Measurements from ENCODE around the gene GPR3. TPM values are rescaled to one million over a fixed set of nuclear protein-coding genes. Genes with fewer than 3 reads are reported as not detected.
A peak's percentile ranks its signal among the peaks of the same experiment; 100 is the strongest.

GPR3 gene
- total and polyA plus RNA-seq, 2 of the 13 experiments (the other 11 are each of a cell fraction or from before 2014, with no cell fraction given): 1.00 to 2.6 TPM

- 93% methylated on average over 27 of the region's 37 CpGs for WGBS (ENCODE audit: low lambda C conversion rate)
- no peaks in the 10 kb centered on the region for H3K79me2 ChIP-seq (ENCODE audit: insufficient read depth, low read length)
- TF ChIP-seq ZBTB33 (CRISPR knock-in tag; IDR thresholded peaks at IDR 0.05) (peak; percentile 98), TCF12 (IDR thresholded peaks at IDR 0.05) (no peak), TCF12 (CRISPR knock-in tag; IDR thresholded peaks at IDR 0.05) (no peak), AGO2 (optimal IDR thresholded peaks at IDR 0.05; ENCODE audit: low read depth, low read length) (no peak), ZBTB38 (CRISPR knock-in tag; IDR thresholded peaks at IDR 0.05) (peak; percentile 48; the same call in 1 of the 2 replicates), ZNF503 (CRISPR knock-in tag; IDR thresholded peaks at IDR 0.05) (no peak), KDM4B (CRISPR knock-in tag; IDR thresholded peaks at IDR 0.05) (no peak), CEBPB (IDR thresholded peaks at IDR 0.05; ENCODE audit: borderline replicate concordance, low read depth, low read length) (no peak), SKI (IDR thresholded peaks at IDR 0.05; ENCODE audit: partially characterized antibody) (no peak), CREB3 (CRISPR knock-in tag; IDR thresholded peaks at IDR 0.05) (no peak), ZFAT (CRISPR knock-in tag; conservative IDR thresholded peaks at IDR 0.05) (no peak), CBX2 (IDR thresholded peaks at IDR 0.05; ENCODE audit: low read depth, low read length) (no peak), CBX2 (CRISPR knock-in tag; IDR thresholded peaks at IDR 0.05; ENCODE audit: low read depth) (no peak), JUNB (CRISPR knock-in tag; IDR thresholded peaks at IDR 0.05; ENCODE audit: borderline replicate concordance) (no peak), RBM22 (optimal IDR thresholded peaks at IDR 0.05; ENCODE audit: low read length) (no peak), CENPBD1 (CRISPR knock-in tag; IDR thresholded peaks at IDR 0.05; ENCODE audit: borderline replicate concordance, low read depth) (no peak), ELF4 (CRISPR knock-in tag; IDR thresholded peaks at IDR 0.05; ENCODE audit: borderline replicate concordance) (no peak), JDP2 (CRISPR knock-in tag; IDR thresholded peaks at IDR 0.05; ENCODE audit: borderline replicate concordance) (no peak), MIER2 (CRISPR knock-in tag; IDR thresholded peaks at IDR 0.05) (no peak)
- 0 out of 5 replicates have a peak, but pooled peaks cover 0 to 2% of the 10 kb centered on the region in 2 experiments for H3K36me3 ChIP-seq (replicated peaks in 1 of 2; ENCODE audit: control insufficient read depth in 1 of 2, insufficient read depth in 2 of 2, low read length in 2 of 2)
- H2AFZ ChIP-seq (ENCODE audit: low read length): no peak overlapping the region
- ATAC-seq (peak; percentile 24), FAIRE-seq (no peak), DNase-seq (ENCODE audit: low spot score) (no peak)
- peaks cover 13% of the 10 kb centered on the region for H3K4me1 ChIP-seq (ENCODE audit: insufficient read depth, low read length)
- H3K9ac ChIP-seq (ENCODE audit: insufficient read depth, low read depth, low read length): no peak overlapping the region
- intact Hi-C loops (cut with micrococcal nuclease; ENCODE audit: unreplicated experiment): loop anchor here (1.0 kb wide), 3 partner anchors 17 to 39 kb away; no protein-coding TSS in a partner anchor
- in situ Hi-C loops (cut with HindIII; ENCODE audit: extremely low pct_ligation_motif_present, low pct_unique_long_range_greater_than_20kb): loop anchor here (5.0 kb wide), 1 partner anchor 36 kb away; the partner anchor contains the start of gene GPR3
- ChIA-PET CTCF (ENCODE audit: low intra/inter-chr PET ratio, low total read pairs) (interaction anchor here (1.0 to 2.1 kb wide), 5 partner anchors 16 to 56 kb away, joined by 3 to 19 read pairs (median 6); no protein-coding TSS in a partner anchor), POLR2A (no interaction called here)
- no peak overlapping the region for H3K4me2 ChIP-seq (ENCODE audit: low read depth, low read length)
- H3K9me3 ChIP-seq (ENCODE audit: low read length): no peaks in the 10 kb centered on the region
- H3K27me3 ChIP-seq (ENCODE audit: control insufficient read depth in 1 of 2, insufficient read depth in 2 of 2, low read length in 2 of 2): no peaks in the 10 kb centered on the region
- peak overlapping the region in 1 of 3 experiments; percentile 61; a peak in 1 of 6 replicates for H3K4me3 ChIP-seq (replicated peaks in 1 of 3; ENCODE audit: insufficient read depth in 1 of 3, low read depth in 2 of 3, low read length in 3 of 3)
- H3K27ac ChIP-seq (ENCODE audit: extremely low read length, insufficient read depth, low read length): no peak overlapping the region
- H4K20me1 ChIP-seq (ENCODE audit: insufficient read depth, low read length): no peaks in the 10 kb centered on the region
- no TSS peak for BruUV-seq (replicated peaks)
Observed at GRCh38 chr1:27356619-27357280, 35.7 kb upstream of the GPR3 start.
